IPS-18a (cell line): Measurements from ENCODE around the gene THSD7B.

ENCODE experiments used
- H3K27ac ChIP-seq: one replicate; pipeline ENCODE4 v1.5.1; 2013; ENCODE audit warnings: low read length
- H3K27me3 ChIP-seq: one replicate; pipeline ENCODE4 v1.6.1; 2013; ENCODE audit warnings: mild to moderate bottlenecking, low read length; ENCODE audit not compliant: control insufficient read depth, insufficient read depth
- H3K36me3 ChIP-seq: one replicate; pipeline ENCODE4 v1.6.1; 2013; ENCODE audit warnings: low read depth, low read length; ENCODE audit not compliant: control insufficient read depth
- H3K4me1 ChIP-seq: one replicate; pipeline ENCODE4 v1.6.1; 2013; ENCODE audit warnings: low read depth, low read length; ENCODE audit not compliant: control insufficient read depth
- H3K4me3 ChIP-seq: one replicate; pipeline ENCODE4 v1.5.1; 2013; ENCODE audit warnings: low read length
- H3K9ac ChIP-seq: one replicate; pipeline ENCODE4 v1.6.1; 2013; ENCODE audit warnings: mild to moderate bottlenecking, low read length, moderate library complexity
- H3K9me3 ChIP-seq: one replicate; pipeline ENCODE4 v1.6.1; 2013; ENCODE audit warnings: low read depth, low read length; ENCODE audit not compliant: control insufficient read depth

THSD7B gene

DNA sequence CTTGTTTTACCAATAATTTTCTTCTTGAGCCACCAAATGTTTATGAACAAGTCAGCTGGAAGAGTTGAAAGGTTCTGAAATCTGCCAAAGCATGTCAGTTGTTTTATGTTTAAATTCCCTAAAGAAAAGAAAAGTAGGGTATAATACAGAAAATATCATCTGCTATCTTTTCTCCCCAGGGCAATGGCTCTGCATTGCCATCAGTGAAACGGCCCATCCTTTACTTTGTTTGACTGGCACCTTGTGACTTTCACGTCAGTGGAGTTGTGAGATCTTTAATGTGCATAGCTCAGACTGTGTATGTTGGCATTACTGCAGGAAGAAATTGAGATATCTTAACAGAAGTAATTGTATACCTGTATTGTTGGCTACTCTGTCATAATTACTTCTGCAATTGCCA, 239.9 kb downstream of the THSD7B start:
- Histone ChIP-seq H3K9me3 (no peaks in the 10 kb centered on the region), H3K4me3 (no peak overlapping the region), H3K27me3 (no peaks in the 10 kb centered on the region), H3K36me3 (no peaks in the 10 kb centered on the region), H3K27ac (no peak overlapping the region), H3K4me1 (no peaks in the 10 kb centered on the region), H3K9ac (no peak overlapping the region)

DNA sequence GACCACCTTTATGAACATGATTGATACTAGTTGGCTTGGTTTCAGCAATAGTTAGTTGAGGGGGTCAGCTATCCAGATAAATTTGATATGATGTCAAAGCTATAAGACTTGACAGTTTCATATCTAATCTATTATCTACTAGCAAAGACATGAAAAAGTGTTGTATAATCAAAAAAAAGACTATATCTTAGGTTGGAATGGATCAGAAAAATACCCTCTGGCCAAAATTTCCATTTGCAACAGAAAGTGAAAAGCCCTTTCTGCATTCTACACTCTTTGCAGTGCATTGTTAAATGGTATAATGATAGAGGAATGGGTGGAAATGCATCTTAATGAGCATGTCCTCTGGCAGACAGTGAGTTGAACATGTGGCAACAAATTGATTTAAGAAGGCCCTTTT, 242.6 kb downstream of the THSD7B start:
- no peaks in the 10 kb centered on the region for H3K9me3 ChIP-seq

DNA sequence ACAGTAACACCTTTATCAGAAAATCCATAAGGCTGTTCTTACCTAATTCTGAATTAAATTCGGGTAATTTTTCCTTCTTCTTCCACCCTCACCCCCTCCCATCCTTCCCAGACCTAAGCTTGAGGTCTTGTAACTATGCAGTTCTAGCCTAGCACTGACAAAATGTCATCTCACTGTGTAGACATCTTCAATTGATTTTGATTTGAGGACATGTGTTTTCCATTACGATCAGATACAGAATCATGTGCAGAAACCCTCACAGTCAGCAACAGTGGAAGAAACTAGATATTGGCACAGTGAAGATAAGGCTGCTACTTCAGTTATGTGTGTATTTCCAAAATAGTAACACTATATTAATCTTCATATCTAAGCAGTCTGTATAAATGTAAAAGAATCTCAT, 244.6 kb downstream of the THSD7B start:
- H3K4me1 ChIP-seq: no peaks in the 10 kb centered on the region
- H3K9ac ChIP-seq: no peak overlapping the region
- no peak overlapping the region for H3K4me3 ChIP-seq
- H3K9me3 ChIP-seq: no peaks in the 10 kb centered on the region
- H3K27me3 ChIP-seq: no peaks in the 10 kb centered on the region
- H3K27ac ChIP-seq: no peak overlapping the region
- no peaks in the 10 kb centered on the region for H3K36me3 ChIP-seq

More for the DNA sequence above, 242.6 kb downstream of the THSD7B start:
- Histone ChIP-seq H3K36me3 (no peaks in the 10 kb centered on the region), H3K27me3 (no peaks in the 10 kb centered on the region), H3K4me1 (no peaks in the 10 kb centered on the region), H3K9ac (no peak overlapping the region), H3K27ac (no peak overlapping the region), H3K4me3 (no peak overlapping the region)

DNA sequence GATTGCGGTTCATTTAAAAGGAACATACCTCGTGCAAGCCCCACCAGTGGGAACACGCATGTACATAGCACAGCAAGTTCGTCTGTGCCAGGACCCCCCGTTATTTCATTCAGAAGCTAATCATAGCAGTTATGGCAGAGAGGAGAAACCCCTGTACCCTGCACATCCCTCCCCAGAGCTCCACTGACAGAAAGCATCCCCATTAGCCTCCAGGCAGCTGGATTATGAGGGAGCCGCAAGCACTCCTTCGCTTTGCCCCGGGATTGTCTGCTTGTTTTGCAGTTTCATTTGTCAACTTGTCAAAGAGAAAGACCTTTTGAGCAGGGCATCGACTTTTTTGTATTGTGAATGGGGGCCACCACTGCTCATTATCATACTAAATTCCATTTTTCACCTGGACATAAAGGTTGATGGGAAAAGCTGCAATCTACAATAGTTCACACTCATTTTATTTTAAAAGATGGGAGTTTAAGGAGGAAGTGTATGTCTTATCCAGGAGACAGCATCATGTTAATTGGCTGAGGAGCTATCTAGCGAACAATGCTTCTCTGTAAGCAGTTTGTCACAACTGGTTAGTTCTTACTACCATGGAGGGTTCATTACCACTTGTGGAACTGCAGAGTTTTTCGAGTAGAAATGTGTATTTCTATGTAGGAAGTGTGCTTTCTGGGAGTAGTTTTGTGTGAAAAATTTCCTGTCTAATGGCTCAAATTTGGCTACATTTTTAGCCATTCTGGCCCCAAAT, 255.3 kb downstream of the THSD7B start:
- H3K4me3 ChIP-seq: no peak overlapping the region
- no peaks in the 10 kb centered on the region for H3K36me3 ChIP-seq
- no peaks in the 10 kb centered on the region for H3K27me3 ChIP-seq
- H3K9ac ChIP-seq: no peak overlapping the region
- H3K27ac ChIP-seq: no peak overlapping the region
- no peaks in the 10 kb centered on the region for H3K9me3 ChIP-seq
- peaks cover 4% of the 10 kb centered on the region for H3K4me1 ChIP-seq

DNA sequence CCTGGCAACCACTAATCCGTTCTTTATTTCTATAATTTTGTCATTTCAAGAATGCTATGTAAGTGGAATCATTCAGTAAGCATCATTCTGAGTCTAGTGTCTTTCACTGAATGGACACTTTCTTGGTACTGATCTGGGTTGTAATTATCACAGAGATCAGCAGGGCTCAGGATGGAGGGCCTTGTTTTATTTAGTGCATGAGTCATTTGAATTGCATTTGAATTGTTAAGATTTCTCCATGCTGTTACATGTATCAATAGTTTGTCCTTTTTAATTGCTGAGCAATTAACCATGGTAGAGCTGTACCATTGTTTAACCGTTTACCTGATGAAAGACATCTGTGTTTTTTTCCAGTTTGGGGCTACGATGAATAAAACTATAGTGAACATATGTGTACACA, 256.4 kb downstream of the THSD7B start:
- Histone ChIP-seq H3K27ac (no peak overlapping the region), H3K9me3 (no peaks in the 10 kb centered on the region), H3K9ac (no peak overlapping the region), H3K4me3 (no peak overlapping the region), H3K27me3 (no peaks in the 10 kb centered on the region), H3K4me1 (peaks cover 4% of the 10 kb centered on the region), H3K36me3 (no peaks in the 10 kb centered on the region)

DNA sequence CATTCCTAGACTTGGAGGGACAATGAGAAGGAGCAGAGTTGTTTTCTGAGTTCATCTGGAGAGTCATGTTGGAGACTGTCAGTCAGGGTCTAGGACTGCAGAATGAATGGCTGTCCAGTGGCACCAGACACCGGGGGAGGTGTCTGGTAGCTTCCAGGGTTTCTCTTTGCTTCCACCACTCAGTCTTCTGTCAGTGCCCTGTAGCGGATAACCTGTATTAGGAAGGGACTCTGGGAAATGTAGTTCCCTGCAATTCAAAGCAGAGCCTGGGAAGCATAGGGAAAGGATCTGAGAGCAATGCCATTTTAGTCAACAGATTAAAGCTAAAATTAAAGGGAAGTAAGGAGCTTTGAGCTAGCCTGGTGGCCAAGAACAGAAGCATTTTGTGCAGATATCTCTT, 257.9 kb downstream of the THSD7B start:
- H3K27ac ChIP-seq: no peak overlapping the region
- no peaks in the 10 kb centered on the region for H3K27me3 ChIP-seq
- peaks cover 4% of the 10 kb centered on the region for H3K4me1 ChIP-seq
- H3K9me3 ChIP-seq: no peaks in the 10 kb centered on the region
- H3K4me3 ChIP-seq: no peak overlapping the region
- no peak overlapping the region for H3K9ac ChIP-seq
- no peaks in the 10 kb centered on the region for H3K36me3 ChIP-seq

DNA sequence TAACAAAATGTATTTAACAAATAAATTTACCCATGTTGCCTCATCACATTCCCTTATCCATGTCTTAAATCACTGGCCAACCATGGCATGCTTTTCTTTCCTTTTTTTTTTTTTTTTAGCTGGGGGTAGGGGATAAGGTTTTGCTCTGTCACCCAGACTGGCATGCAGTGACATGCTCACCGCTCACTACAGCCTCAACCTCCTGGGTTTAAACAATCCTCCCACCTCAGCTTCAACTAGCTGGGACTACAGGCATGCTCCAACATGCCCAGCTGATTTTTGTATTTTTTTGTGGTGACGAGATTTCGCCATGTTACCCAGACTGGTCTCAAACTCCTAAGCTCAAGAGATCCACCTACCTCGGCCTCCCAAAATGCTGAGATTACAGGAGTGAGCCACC, 266.4 kb downstream of the THSD7B start:
- Histone ChIP-seq H3K9me3 (no peaks in the 10 kb centered on the region), H3K9ac (no peak overlapping the region), H3K4me3 (no peak overlapping the region), H3K4me1 (no peaks in the 10 kb centered on the region), H3K27me3 (no peaks in the 10 kb centered on the region), H3K27ac (no peak overlapping the region), H3K36me3 (no peaks in the 10 kb centered on the region)

DNA sequence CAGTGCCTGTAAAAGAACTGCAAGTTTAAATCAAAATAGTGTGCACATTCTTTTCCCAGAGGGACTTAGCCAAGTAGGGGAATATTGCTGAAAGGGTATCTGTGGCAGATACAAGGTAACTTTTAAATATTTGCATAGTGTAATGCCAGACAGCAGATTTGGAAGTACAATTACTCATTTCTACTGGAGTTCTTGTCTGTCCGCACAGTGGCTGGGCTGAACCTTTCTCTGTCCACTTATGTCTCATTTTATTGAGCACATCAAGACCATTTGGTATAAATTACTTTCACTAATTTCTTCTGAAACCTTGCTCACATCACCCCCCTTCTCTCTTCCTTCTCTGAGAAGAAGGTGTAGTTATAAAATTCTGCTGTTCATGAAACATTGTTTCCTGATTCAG, 271.3 kb downstream of the THSD7B start:
- H3K27me3 ChIP-seq: no peaks in the 10 kb centered on the region
- H3K9me3 ChIP-seq: no peaks in the 10 kb centered on the region
- no peaks in the 10 kb centered on the region for H3K4me1 ChIP-seq
- H3K9ac ChIP-seq: no peak overlapping the region
- H3K4me3 ChIP-seq: no peak overlapping the region
- no peaks in the 10 kb centered on the region for H3K36me3 ChIP-seq
- no peak overlapping the region for H3K27ac ChIP-seq

DNA sequence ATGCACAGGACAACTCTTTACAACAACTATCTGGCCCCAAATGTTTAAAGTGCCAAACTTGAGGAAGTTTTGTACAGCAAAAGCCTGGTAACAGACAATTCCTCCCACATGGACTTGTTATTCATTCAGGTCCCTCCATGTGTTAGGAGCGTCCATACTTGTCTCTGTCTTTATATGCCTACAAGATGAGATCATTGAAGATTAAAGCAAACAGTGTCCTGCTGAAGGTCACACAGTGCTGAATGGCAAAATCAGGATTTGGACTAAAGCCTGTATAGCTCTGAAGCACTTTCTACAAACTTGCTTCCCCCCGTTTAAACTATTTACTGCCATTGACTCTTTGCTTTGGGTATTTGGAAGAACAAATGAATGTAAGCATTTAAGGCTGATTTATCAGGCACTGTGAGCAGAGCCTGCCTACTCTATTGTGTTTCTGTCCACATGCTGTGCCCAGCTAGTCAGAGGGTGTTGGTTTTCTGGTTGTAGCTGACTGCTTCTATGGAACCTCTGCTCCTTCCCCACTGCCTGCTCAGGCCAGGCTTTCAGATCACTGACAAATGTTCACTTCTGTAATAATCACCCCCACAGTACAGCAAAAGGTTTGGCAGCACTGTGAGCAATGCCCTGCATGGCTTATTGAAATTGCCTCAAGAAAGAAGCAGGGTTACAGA, 274.3 kb downstream of the THSD7B start:
- Histone ChIP-seq H3K9ac (no peak overlapping the region), H3K9me3 (no peaks in the 10 kb centered on the region), H3K27ac (no peak overlapping the region), H3K27me3 (no peaks in the 10 kb centered on the region), H3K36me3 (no peaks in the 10 kb centered on the region), H3K4me1 (no peaks in the 10 kb centered on the region), H3K4me3 (no peak overlapping the region)

DNA sequence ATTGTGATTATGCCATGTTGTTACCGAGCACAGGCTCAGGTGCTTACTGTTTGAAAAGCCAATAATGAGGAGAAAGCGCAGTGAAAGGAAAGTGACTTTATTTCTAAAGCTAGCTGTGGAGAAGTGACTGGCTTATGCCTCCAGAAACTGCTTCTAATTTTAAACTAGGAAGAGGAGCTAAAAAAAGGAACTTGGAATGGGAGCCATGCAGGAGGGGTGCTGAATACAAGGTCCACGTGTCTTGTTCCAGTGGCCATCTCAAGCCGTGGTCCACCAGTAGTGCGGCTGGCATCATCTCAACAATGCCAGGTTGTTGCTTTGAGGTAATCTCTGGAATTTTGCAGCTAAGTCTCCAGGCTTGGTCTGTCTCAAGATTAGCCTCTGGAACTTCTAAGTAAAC, 282.0 kb downstream of the THSD7B start:
- Histone ChIP-seq H3K4me1 (no peaks in the 10 kb centered on the region), H3K27ac (no peak overlapping the region), H3K36me3 (no peaks in the 10 kb centered on the region), H3K9ac (no peak overlapping the region), H3K27me3 (no peaks in the 10 kb centered on the region), H3K9me3 (no peaks in the 10 kb centered on the region), H3K4me3 (no peak overlapping the region)

DNA sequence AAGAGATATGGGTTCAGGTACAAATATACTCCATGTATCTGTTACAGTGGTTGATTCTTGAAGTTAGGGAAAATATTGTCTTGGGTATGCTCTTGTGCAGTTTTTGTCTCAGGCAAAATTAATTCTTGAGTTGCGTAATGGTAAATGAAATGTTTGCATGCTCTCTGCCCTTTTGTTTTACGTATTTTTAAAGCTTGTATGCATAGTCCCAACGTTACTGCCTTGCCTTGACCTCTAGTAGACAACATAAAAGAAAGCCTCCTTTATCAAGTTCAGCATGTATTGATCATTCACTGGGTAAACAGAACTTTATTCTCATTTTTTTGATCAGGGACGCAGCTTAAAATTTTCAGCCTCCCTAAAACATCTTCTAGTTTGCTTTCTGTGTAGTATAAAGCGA, 283.1 kb downstream of the THSD7B start:
- no peak overlapping the region for H3K4me3 ChIP-seq
- H3K27me3 ChIP-seq: no peaks in the 10 kb centered on the region
- H3K4me1 ChIP-seq: no peaks in the 10 kb centered on the region
- no peaks in the 10 kb centered on the region for H3K36me3 ChIP-seq
- no peak overlapping the region for H3K9ac ChIP-seq
- no peak overlapping the region for H3K27ac ChIP-seq
- H3K9me3 ChIP-seq: no peaks in the 10 kb centered on the region

DNA sequence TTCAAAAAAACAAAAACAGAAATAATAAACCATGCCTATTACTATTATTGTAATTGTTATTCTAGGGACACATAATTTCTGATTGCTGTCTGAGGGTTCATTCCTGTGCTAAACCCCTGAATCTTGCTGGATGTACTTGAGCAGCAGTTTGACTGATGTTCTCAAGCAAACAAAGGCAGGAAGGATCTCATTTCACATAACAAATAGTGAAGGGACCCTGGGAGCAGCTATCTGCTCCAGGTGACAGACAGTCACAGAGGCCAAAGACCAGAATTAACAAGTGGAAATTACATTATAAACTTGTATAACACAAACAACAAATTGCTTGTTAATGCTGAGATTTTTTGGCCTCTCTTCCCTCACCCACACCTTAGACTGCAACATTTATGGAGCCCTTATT, 284.2 kb downstream of the THSD7B start:
- no peaks in the 10 kb centered on the region for H3K36me3 ChIP-seq
- H3K27ac ChIP-seq: no peak overlapping the region
- H3K9me3 ChIP-seq: no peaks in the 10 kb centered on the region
- no peak overlapping the region for H3K9ac ChIP-seq
- H3K27me3 ChIP-seq: no peaks in the 10 kb centered on the region
- no peaks in the 10 kb centered on the region for H3K4me1 ChIP-seq
- H3K4me3 ChIP-seq: no peak overlapping the region
